H1 (cell line): ENCODE results near the gene NARS2. TPM values are rescaled to one million over a fixed set of nuclear protein-coding genes. Genes with fewer than 3 reads are reported as not detected.

Experiments
- CTCF ChIA-PET: fragments of 300-600 bp; sonication (Branson Sonifier 250); formaldehyde crosslinking; loops from one replicate; lab custom pipeline; 2021; ENCODE audit not compliant: partially characterized antibody; lab: Charles Lee
- POLR2A ChIA-PET: fragments of 300-600 bp; sonication (Branson Sonifier 250); formaldehyde crosslinking; loops from one replicate; lab custom pipeline; 2021; ENCODE audit warnings: inconsistent platforms; ENCODE audit not compliant: partially characterized antibody; lab: Charles Lee
- DNase-seq, 2 experiments: peaks; one replicate each; pipeline versions ENCODE4 v3.0.0 to v3.0.0-alpha.2; 2010 to 2022; ENCODE audit warnings: low spot score in 2 of 2, low read depth in 1 of 2, mixed read lengths in 1 of 2
- FAIRE-seq: peaks from 2 replicates; lab custom pipeline; 2011; peaks lifted over from hg19 to GRCh38; lab: Jason Lieb, UNC
- H2AFZ ChIP-seq: 2 replicates; pipeline ENCODE4 v1.8.1; 2012; ENCODE audit warnings: low read length, inconsistent platforms
- H2AK5ac ChIP-seq: 2 replicates; pipeline ENCODE4 v1.6.1; 2013; ENCODE audit warnings: low read depth, low read length
- H2BK120ac ChIP-seq: replicated peaks from 2 replicates; pipeline ENCODE3; 2013; ENCODE audit warnings: low read depth, low read length, inconsistent platforms
- H2BK12ac ChIP-seq: 2 replicates; pipeline ENCODE4 v1.6.1; 2013; ENCODE audit warnings: low read depth, low read length
- H2BK15ac ChIP-seq: 2 replicates; pipeline ENCODE4 v1.6.1; 2013; ENCODE audit warnings: low read length
- H2BK20ac ChIP-seq: 2 replicates; pipeline ENCODE4 v1.6.1; 2013; ENCODE audit warnings: low read length
- H2BK5ac ChIP-seq: 2 replicates; pipeline ENCODE4 v1.6.1; 2013; ENCODE audit warnings: low read depth, low read length
- H3K14ac ChIP-seq: 2 replicates; pipeline ENCODE4 v1.6.1; 2013; ENCODE audit warnings: inconsistent platforms; ENCODE audit not compliant: insufficient read length
- H3K18ac ChIP-seq: 2 replicates; pipeline ENCODE4 v1.6.1; 2013; ENCODE audit warnings: low read length; ENCODE audit errors: extremely low read depth
- H3K23ac ChIP-seq: 2 replicates; pipeline ENCODE4 v1.6.1; 2013; ENCODE audit warnings: inconsistent platforms; ENCODE audit not compliant: insufficient read length
- H3K23me2 ChIP-seq: 2 replicates; pipeline ENCODE4 v1.6.1; 2013; ENCODE audit warnings: low read depth, low read length
- H3K27ac ChIP-seq: 2 replicates; pipeline ENCODE4 v1.6.1; 2011; ENCODE audit warnings: low read depth, low read length, inconsistent platforms
- H3K27me3 ChIP-seq, 4 experiments: replicated peaks in 1 of 4; 1 replicate in 1 of 4; 2 replicates in 3 of 4; pipeline versions ENCODE4 v1.6.1 to v1.8.1; 2011 to 2013; ENCODE audit warnings: low read length in 3 of 4, mild to moderate bottlenecking in 3 of 4, inconsistent platforms in 2 of 4, mixed read lengths in 2 of 4, moderate library complexity in 1 of 4; ENCODE audit not compliant: control insufficient read depth in 3 of 4, insufficient read depth in 3 of 4; ENCODE audit errors: extremely low read depth in 1 of 4
- H3K36me3 ChIP-seq, 4 experiments: 2 replicates each; pipeline versions ENCODE4 v1.6.1 to v1.8.1; 2011 to 2013; ENCODE audit warnings: mild to moderate bottlenecking in 4 of 4, low read length in 3 of 4, moderate library complexity in 2 of 4, control low read depth in 1 of 4, inconsistent platforms in 1 of 4; ENCODE audit not compliant: insufficient read depth in 4 of 4, control insufficient read depth in 2 of 4
- H3K4ac ChIP-seq: replicated peaks from 2 replicates; pipeline ENCODE3; 2013; ENCODE audit warnings: low read length, low read depth, mixed read lengths, inconsistent platforms; ENCODE audit not compliant: insufficient read length
- H3K4me1 ChIP-seq, 4 experiments: replicated peaks in 1 of 4; 1 replicate in 1 of 4; 2 replicates in 3 of 4; pipeline versions ENCODE4 v1.6.1 to v1.8.1; 2011 to 2013; ENCODE audit warnings: low read length in 3 of 4, inconsistent platforms in 2 of 4, mixed read lengths in 1 of 4; ENCODE audit not compliant: insufficient read depth in 4 of 4, control insufficient read depth in 3 of 4
- H3K4me2 ChIP-seq, 2 experiments: 2 replicates each; pipeline versions ENCODE4 v1.6.1 to v1.8.1; 2011 to 2013; ENCODE audit warnings: low read depth in 2 of 2, low read length in 2 of 2, control low read depth in 1 of 2, inconsistent platforms in 1 of 2, mild to moderate bottlenecking in 1 of 2; ENCODE audit not compliant: insufficient read depth in 1 of 2
- H3K4me3 ChIP-seq, 4 experiments: fragments of 200-600, 300-600 bp in 1 of 4; sonication (generic), shearing (Covaris generic), sonication (Bioruptor Twin) in 1 of 4; 2 replicates each; pipeline versions ENCODE4 v1.5.1 to v1.8.1; 2011 to 2016; ENCODE audit warnings: low read length in 4 of 4, low read depth in 3 of 4, control low read depth in 2 of 4, inconsistent platforms in 2 of 4, mild to moderate bottlenecking in 2 of 4, mixed read lengths in 1 of 4, moderate library complexity in 1 of 4; ENCODE audit not compliant: insufficient read depth in 2 of 4; ENCODE audit errors: extremely low read depth in 1 of 4
- H3K56ac ChIP-seq: replicated peaks from 2 replicates; pipeline ENCODE3; 2013; ENCODE audit warnings: low read depth, mild to moderate bottlenecking, mixed read lengths, low read length, inconsistent platforms; ENCODE audit not compliant: insufficient read length
- H3K79me1 ChIP-seq: 2 replicates; pipeline ENCODE4 v1.6.1; 2013; ENCODE audit warnings: low read depth, low read length, control low read depth
- H3K79me2 ChIP-seq, 2 experiments: 2 replicates each; pipeline versions ENCODE4 v1.6.1 to v1.8.1; 2012 to 2013; ENCODE audit warnings: low read length in 2 of 2, mild to moderate bottlenecking in 2 of 2, inconsistent platforms in 1 of 2; ENCODE audit not compliant: insufficient read depth in 2 of 2, control insufficient read depth in 1 of 2
- H3K9ac ChIP-seq, 4 experiments: replicated peaks in 1 of 4; 1 replicate in 1 of 4; 2 replicates in 3 of 4; pipeline versions ENCODE4 v1.6.1 to v1.8.1; 2011 to 2013; ENCODE audit warnings: low read depth in 3 of 4, low read length in 3 of 4, control low read depth in 2 of 4, mild to moderate bottlenecking in 2 of 4, moderate library complexity in 2 of 4, inconsistent platforms in 1 of 4; ENCODE audit errors: extremely low read depth in 1 of 4
- H3K9me3 ChIP-seq, 2 experiments: 2 replicates each; pipeline versions ENCODE4 v1.6.1 to v1.8.1; 2012 to 2013; ENCODE audit warnings: mild to moderate bottlenecking in 2 of 2, moderate library complexity in 2 of 2, control low read depth in 1 of 2, inconsistent platforms in 1 of 2, low read depth in 1 of 2, low read length in 1 of 2, mixed read lengths in 1 of 2; ENCODE audit not compliant: insufficient read depth in 2 of 2
- H4K20me1 ChIP-seq, 2 experiments: replicated peaks in 1 of 2; 2 replicates each; pipeline versions ENCODE3 to v1.8.1; 2011 to 2013; ENCODE audit warnings: inconsistent platforms in 2 of 2, low read length in 2 of 2, mild to moderate bottlenecking in 1 of 2; ENCODE audit not compliant: insufficient read depth in 2 of 2, control insufficient read depth in 1 of 2
- H4K5ac ChIP-seq: 2 replicates; pipeline ENCODE4 v1.6.1; 2013; ENCODE audit warnings: low read length, low read depth, mixed read lengths, inconsistent platforms; ENCODE audit not compliant: insufficient read length
- H4K8ac ChIP-seq: 2 replicates; pipeline ENCODE4 v1.8.0; 2013; ENCODE audit warnings: mild to moderate bottlenecking, moderate library complexity, low read length, inconsistent platforms; ENCODE audit not compliant: insufficient read depth; ENCODE audit errors: extremely low read depth
- H4K91ac ChIP-seq: replicated peaks from 2 replicates; pipeline ENCODE3; 2013; ENCODE audit warnings: low read length, mixed read lengths, inconsistent platforms; ENCODE audit not compliant: insufficient read length
- CREB1 ChIP-seq: IDR thresholded peaks from 2 replicates; pipeline ENCODE4 v1.6.1; 2012; ENCODE audit warnings: inconsistent platforms
- TAF1 ChIP-seq: IDR thresholded peaks from 2 replicates; pipeline ENCODE4 v1.6.1; 2011; ENCODE audit warnings: mild to moderate bottlenecking, low read depth, low read length
- WGBS, 2 experiments: shearing (Covaris generic) in 1 of 2; methylation state at CpG; one replicate each; pipeline versions ENCODE4 v1.1.6 to v1.1.7; 2013 to 2015; ENCODE audit warnings: low lambda C conversion rate in 2 of 2, mixed read lengths in 2 of 2, inconsistent platforms in 1 of 2, low coverage in 1 of 2, missing lambda C conversion rate in 1 of 2; ENCODE audit not compliant: insufficient replicate concordance in 2 of 2, insufficient coverage in 1 of 2, insufficient read length in 1 of 2; ENCODE audit errors: extremely low coverage in 1 of 2, missing lambda C conversion rate in 1 of 2; 5-methylcytosine and 5-hydroxymethylcytosine counted together
- polyA plus RNA-seq, 7 experiments: library from polyadenylated mRNA; depleted of rRNA in 3 of 7; stranded (reverse) in 5 of 7; unstranded in 2 of 7; fragments of >200 nt in 5 of 7; fragments of 200-250 nt in 2 of 7; gene quantifications; 1 replicate in 5 of 7; 2 replicates in 1 of 7; 4 replicates in 1 of 7; pipeline versions ENCODE4 v1.2.1 to v1.2.3, GENCODE V29; 2011 to 2013; ENCODE audit warnings: missing spikeins in 2 of 7, mixed read lengths in 2 of 7
- total RNA-seq: library from RNA; stranded (reverse); fragmentation: NEBNext Ultra II Directional; extraction: Animal tissue kit (Norgen Biotek cat#: 25700); gene quantifications from 2 replicates; pipeline ENCODE4 v1.2.1, GENCODE V29; 2021

The NARS2 gene
- total and polyA plus RNA-seq, 2 of the 8 experiments (the other 6 are each of a cell fraction or from before 2014, with no cell fraction given), result 26.2 to 51.6 TPM

- ChIA-PET POLR2A (no interaction called here), CTCF (interaction anchor here (1.0 kb wide), 1 partner anchor 113 kb away, joined by 3 read pairs; no protein-coding TSS in a partner anchor)
- no peak overlapping the region for H3K27ac ChIP-seq
- no peak overlapping the region for H3K23ac ChIP-seq
- no peak overlapping the region for H3K4me2 ChIP-seq
- H3K23me2 ChIP-seq, result no peaks in the 10 kb centered on the region
- FAIRE-seq (no peak), DNase-seq (no peak)
- no peak overlapping the region for H2AFZ ChIP-seq
- no peak overlapping the region for H2BK120ac ChIP-seq
- H3K9me3 ChIP-seq, result no peaks in the 10 kb centered on the region
- H4K91ac ChIP-seq, result no peak overlapping the region
- no peak overlapping the region for H2BK12ac ChIP-seq
- no peak overlapping the region for H2AK5ac ChIP-seq
- H3K4me1 ChIP-seq, result no peaks in the 10 kb centered on the region
- H3K56ac ChIP-seq, result no peak overlapping the region
- no peak overlapping the region for H2BK5ac ChIP-seq
- no peak overlapping the region for H3K9ac ChIP-seq
- no peaks in the 10 kb centered on the region for H4K20me1 ChIP-seq
- H3K79me1 ChIP-seq, result no peaks in the 10 kb centered on the region
- H2BK15ac ChIP-seq, result no peak overlapping the region
- no peak overlapping the region for H3K4ac ChIP-seq
- 81% methylated on average over 6 of the region's 6 CpGs; no CpG with 5 or more reads in 1 of the 2 experiments for WGBS, 2 experiments
- no peak overlapping the region for H3K18ac ChIP-seq
- no peaks in the 10 kb centered on the region for H3K79me2 ChIP-seq
- no peak overlapping the region for H4K8ac ChIP-seq
- H3K36me3 ChIP-seq, result no peaks in the 10 kb centered on the region; a peak in 1 of 8 replicates
- H3K14ac ChIP-seq, result no peak overlapping the region
- no peak overlapping the region for H2BK20ac ChIP-seq
- H3K4me3 ChIP-seq, result no peak overlapping the region
- H4K5ac ChIP-seq, result no peak overlapping the region
- H3K27me3 ChIP-seq, result no peaks in the 10 kb centered on the region
- no peak for TF ChIP-seq CREB1
- TF ChIP-seq TAF1, result no peak
These were observed 48.0 kb downstream of the NARS2 start for GRCh38 chr11:78526497-78527146.
